ENCODE measurements around the gene SEMA5B. TPM values are rescaled to one million over a fixed set of nuclear protein-coding genes. Genes with fewer than 3 reads are reported as not detected.

The SEMA5B gene
- total RNA-seq, 1 experiment from 2014 or later, result 9.4 TPM

GRCh38 chr3:123046262-123047061 lies 18.9 kb upstream of the SEMA5B start:
- no peak overlapping the region for H3K27ac ChIP-seq (ENCODE audit: insufficient read length, low read depth, low read length)
- TF ChIP-seq CTCF (conservative IDR thresholded peaks at IDR 0.05), result no peak
- no CpG with 5 or more reads among the region's 10 CpGs for WGBS (ENCODE audit: extremely low coverage, insufficient read length, low lambda C conversion rate)
- H3K9me3 ChIP-seq (ENCODE audit: control insufficient read depth, low read depth, low read length), result no peaks in the 10 kb centered on the region
- H3K79me2 ChIP-seq (ENCODE audit: insufficient read depth, low read length), result no peaks in the 10 kb centered on the region
- H3K27me3 Mint-ChIP-seq (ENCODE audit: low read depth), result peaks cover 5% of the 10 kb centered on the region; the same call in 1 of the 2 replicates
- H2BK15ac ChIP-seq (ENCODE audit: low read depth, low read length), result no peak overlapping the region
- H2AFZ ChIP-seq (ENCODE audit: low read length), result no peak overlapping the region
- H3T11ph ChIP-seq (ENCODE audit: low read length), result no peak overlapping the region
- no peak overlapping the region for H2BK5ac ChIP-seq (ENCODE audit: insufficient read length, low read length)
- no peaks in the 10 kb centered on the region for H3K9me3 Mint-ChIP-seq
- H3K4ac ChIP-seq (ENCODE audit: low read depth, low read length), result no peak overlapping the region
- H3K27me3 ChIP-seq (ENCODE audit: insufficient read depth, low read length), result no peaks in the 10 kb centered on the region
- H3K23me2 ChIP-seq (ENCODE audit: insufficient read length, low read depth, low read length, poor library complexity, severe bottlenecking), result no peaks in the 10 kb centered on the region
- no peak overlapping the region for H3K4me2 ChIP-seq (ENCODE audit: insufficient read depth, insufficient read length, low read length)
- no peak overlapping the region for H4K5ac ChIP-seq (ENCODE audit: insufficient read length, low read depth, low read length)
- no peak overlapping the region for H3K14ac ChIP-seq (ENCODE audit: insufficient read depth, low read length)
- no peak overlapping the region for H4K91ac ChIP-seq (ENCODE audit: insufficient read length, low read depth, low read length)
- H2BK120ac ChIP-seq (ENCODE audit: low read depth, low read length, poor library complexity, severe bottlenecking), result no peak overlapping the region
- H2BK20ac ChIP-seq (ENCODE audit: low read depth, low read length, poor library complexity, severe bottlenecking), result no peak overlapping the region
- no peak for DNase-seq
- H4K8ac ChIP-seq (replicated peaks; ENCODE audit: insufficient read length, low read depth, low read length), result no peak overlapping the region
- no peak overlapping the region for H3K4me3 Mint-ChIP-seq
- no peaks in the 10 kb centered on the region for H3K79me1 ChIP-seq (ENCODE audit: insufficient read depth, low read depth, low read length, poor library complexity, severe bottlenecking)
- no peaks in the 10 kb centered on the region for H4K20me1 ChIP-seq (ENCODE audit: control insufficient read depth, insufficient read depth, insufficient read length)
- H3K27ac Mint-ChIP-seq, result no peak overlapping the region
- no peak overlapping the region for H3K18ac ChIP-seq (ENCODE audit: insufficient read length, low read depth, low read length)
- no peak overlapping the region for H3K23ac ChIP-seq (ENCODE audit: insufficient read length, low read depth, low read length)
- no peak overlapping the region for H3K9ac ChIP-seq (ENCODE audit: extremely low read depth, insufficient read length, low read length)
- no peak overlapping the region for H2AK5ac ChIP-seq (ENCODE audit: insufficient read length, low read length)
- no peaks in the 10 kb centered on the region for H3K4me1 ChIP-seq (ENCODE audit: insufficient read depth, low read length)
- no peaks in the 10 kb centered on the region for H3K36me3 Mint-ChIP-seq (ENCODE audit: insufficient read depth in 1 of 3, low read depth in 3 of 3)
- no peak overlapping the region for H2BK12ac ChIP-seq (ENCODE audit: insufficient read length, low read depth, low read length)
- no peak overlapping the region for H3K56ac ChIP-seq (ENCODE audit: insufficient read length, low read depth, low read length)
- H3K4me1 Mint-ChIP-seq, result peaks cover 11 to 18% of the 10 kb centered on the region in 2 experiments

All from H9 (cell line).